Measurements from ENCODE around the gene EAF2. TPM values are rescaled to one million over a fixed set of nuclear protein-coding genes. Genes with fewer than 3 reads are reported as not detected.

The EAF2 gene
- total RNA-seq, 1 experiment from 2014 or later = 4.4 TPM

- Histone ChIP-seq H4K20me1 (ENCODE audit: insufficient read depth) (0 out of 2 replicates have a peak, but pooled peaks cover 4% of the 10 kb centered on the region), H3K27ac (ENCODE audit: low read depth, low read length) (no peak overlapping the region), H3K79me2 (ENCODE audit: insufficient read depth, low read length) (no peaks in the 10 kb centered on the region), H2AFZ (ENCODE audit: low read depth, low read length, poor library complexity, severe bottlenecking) (no peak overlapping the region), H3K9ac (ENCODE audit: low read length) (no peak overlapping the region), H3K4me2 (ENCODE audit: low read length) (no peak overlapping the region), H3K9me2 (ENCODE audit: insufficient read depth) (no peaks in the 10 kb centered on the region), H3K9me3 (ENCODE audit: control insufficient read depth in 1 of 2, insufficient read depth in 1 of 2, low read depth in 1 of 2, low read length in 2 of 2) (no peaks in the 10 kb centered on the region), H3K27me3 (ENCODE audit: insufficient read depth, low read length) (no peaks in the 10 kb centered on the region), H3K36me3 (ENCODE audit: control insufficient read depth in 1 of 2, insufficient read depth in 2 of 2, low read length in 2 of 2) (peaks cover 21 to 30% of the 10 kb centered on the region in 2 experiments), H3K4me1 (ENCODE audit: control insufficient read depth in 1 of 2, insufficient read depth in 2 of 2, low read length in 2 of 2) (no peaks in the 10 kb centered on the region), H3K4me3 (replicated peaks in 1 of 2; ENCODE audit: low read depth in 1 of 2, low read length in 2 of 2) (no peak overlapping the region)
- intact Hi-C loops (cut with micrococcal nuclease) = no loop called here
- ATAC-seq = no peak
- ChIA-PET CTCF (no interaction called here), RAD21 (ENCODE audit: low non-redundant PET in 1 of 2, low total read pairs in 2 of 2, uncharacterized antibody in 2 of 2, unreplicated experiment in 2 of 2) (no interaction called here), POLR2A (no interaction called here)
- DNase-seq (ENCODE audit: low read depth, low spot score) = no peak
- no TSS peak for BruUV-seq (replicated peaks)
- TF ChIP-seq CTCF (IDR thresholded peaks at IDR 0.05 in 2 of 3, conservative IDR thresholded peaks at IDR 0.05 in 1 of 3; ENCODE audit: borderline replicate concordance in 1 of 3, insufficient read depth in 1 of 3, low read depth in 2 of 3, low read length in 2 of 3) = no peak
- TF ChIP-seq EGR1 (IDR thresholded peaks at IDR 0.05; ENCODE audit: low read depth) = no peak
- TF ChIP-seq ATF3 (IDR thresholded peaks at IDR 0.05) = no peak
- no peak for TF ChIP-seq ELF1 (IDR thresholded peaks at IDR 0.05; ENCODE audit: borderline replicate concordance, low read depth)
- TF ChIP-seq RAD21 (IDR thresholded peaks at IDR 0.05; ENCODE audit: low read depth) = no peak
- no peak for TF ChIP-seq YY1 (IDR thresholded peaks at IDR 0.05; ENCODE audit: extremely low read depth, insufficient replicate concordance, low read depth, low read length)
- no peak for TF ChIP-seq SP1 (IDR thresholded peaks at IDR 0.05; ENCODE audit: low read depth)
- no peak for TF ChIP-seq MAX (IDR thresholded peaks at IDR 0.05)
- no peak for TF ChIP-seq EZH2 (IDR thresholded peaks at IDR 0.05)
- no peak for TF ChIP-seq TCF7L2 (IDR thresholded peaks at IDR 0.05; ENCODE audit: borderline replicate concordance, extremely low read depth, insufficient read depth, insufficient read length)
- TF ChIP-seq CBX3 (IDR thresholded peaks at IDR 0.05; ENCODE audit: low read depth) = no peak
- no peak for TF ChIP-seq SIN3A (IDR thresholded peaks at IDR 0.05; ENCODE audit: low read depth)
- no peak for TF ChIP-seq EZH2phosphoT487 (IDR thresholded peaks at IDR 0.05; ENCODE audit: borderline replicate concordance)
These were observed 48.5 kb upstream of the EAF2 start for GRCh38 chr3:121786485-121786884.
